ENCODE data around the gene AZGP1. TPM values are rescaled to one million over a fixed set of nuclear protein-coding genes. Genes with fewer than 3 reads are reported as not detected.
"Not testable (repeated sequence)": the region's sequence is repeated elsewhere in the genome, so short reads cannot be mapped to it uniquely, and the experiment has no call there.

AZGP1 gene
- total RNA-seq, 1 donor from 2014 or later, result not detected

DNA sequence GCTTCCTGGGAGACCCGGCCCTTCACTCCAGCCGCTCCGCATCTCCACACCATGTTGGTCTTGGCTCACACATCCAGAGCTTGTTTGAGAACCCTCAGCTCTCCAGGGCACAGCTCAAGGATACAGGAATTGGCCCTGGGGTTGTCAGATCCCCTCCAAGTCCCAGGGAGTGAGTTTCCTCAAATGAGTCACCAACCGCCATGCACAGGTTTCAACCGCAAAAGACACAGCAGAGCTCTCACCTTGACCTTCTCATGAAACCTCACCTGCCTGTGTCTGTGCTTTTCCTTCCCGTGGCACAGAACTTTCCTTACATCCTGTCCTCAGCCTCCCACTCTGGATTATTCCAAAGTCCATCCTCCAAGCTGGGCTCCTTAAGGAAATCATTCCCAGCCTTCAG is 20.6 kb downstream of the AZGP1 start:
- no peaks in the 10 kb centered on the region for H3K27me3 Mint-ChIP-seq (ENCODE audit: unreplicated experiment)
- H3K9me3 Mint-ChIP-seq (ENCODE audit: unreplicated experiment), result peaks cover 7% of the 10 kb centered on the region
- TF ChIP-seq, protein P1, sequence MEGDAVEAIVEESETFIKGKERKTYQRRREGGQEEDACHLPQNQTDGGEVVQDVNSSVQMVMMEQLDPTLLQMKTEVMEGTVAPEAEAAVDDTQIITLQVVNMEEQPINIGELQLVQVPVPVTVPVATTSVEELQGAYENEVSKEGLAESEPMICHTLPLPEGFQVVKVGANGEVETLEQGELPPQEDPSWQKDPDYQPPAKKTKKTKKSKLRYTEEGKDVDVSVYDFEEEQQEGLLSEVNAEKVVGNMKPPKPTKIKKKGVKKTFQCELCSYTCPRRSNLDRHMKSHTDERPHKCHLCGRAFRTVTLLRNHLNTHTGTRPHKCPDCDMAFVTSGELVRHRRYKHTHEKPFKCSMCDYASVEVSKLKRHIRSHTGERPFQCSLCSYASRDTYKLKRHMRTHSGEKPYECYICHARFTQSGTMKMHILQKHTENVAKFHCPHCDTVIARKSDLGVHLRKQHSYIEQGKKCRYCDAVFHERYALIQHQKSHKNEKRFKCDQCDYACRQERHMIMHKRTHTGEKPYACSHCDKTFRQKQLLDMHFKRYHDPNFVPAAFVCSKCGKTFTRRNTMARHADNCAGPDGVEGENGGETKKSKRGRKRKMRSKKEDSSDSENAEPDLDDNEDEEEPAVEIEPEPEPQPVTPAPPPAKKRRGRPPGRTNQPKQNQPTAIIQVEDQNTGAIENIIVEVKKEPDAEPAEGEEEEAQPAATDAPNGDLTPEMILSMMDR (IDR thresholded peaks at IDR 0.05; ENCODE audit: unreplicated experiment), result no peak
- H3K4me1 Mint-ChIP-seq (ENCODE audit: unreplicated experiment), result no peaks in the 10 kb centered on the region
- no peak overlapping the region for H3K27ac Mint-ChIP-seq (ENCODE audit: unreplicated experiment)
- no peak overlapping the region for H3K4me3 Mint-ChIP-seq (ENCODE audit: unreplicated experiment)
- no peaks in the 10 kb centered on the region for H3K36me3 Mint-ChIP-seq (ENCODE audit: low read depth, unreplicated experiment)
- DNase-seq (ENCODE audit: low spot score), result no peak

DNA sequence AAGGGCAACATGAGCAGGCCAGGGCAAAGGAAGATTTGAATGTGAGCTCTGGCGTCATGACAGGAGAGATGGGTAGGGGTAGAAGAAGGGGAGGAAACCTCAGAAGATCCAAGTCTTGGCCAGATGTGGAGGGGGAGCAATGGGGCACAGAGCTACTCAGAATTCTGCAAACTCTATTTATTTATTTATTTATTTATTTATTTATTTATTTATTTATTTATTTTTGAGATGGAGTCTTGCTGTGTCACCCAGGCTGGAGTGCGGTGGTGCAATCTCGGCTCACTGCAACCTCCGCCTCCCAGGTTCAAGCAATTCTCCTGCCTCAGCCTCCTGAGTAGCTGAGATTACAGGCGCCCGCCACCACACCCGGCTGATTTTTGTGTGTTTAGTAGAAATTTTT is 21.2 kb downstream of the AZGP1 start:
- H3K4me1 Mint-ChIP-seq (ENCODE audit: unreplicated experiment); H3K9me3 Mint-ChIP-seq (ENCODE audit: unreplicated experiment); DNase-seq (ENCODE audit: low spot score); H3K4me3 Mint-ChIP-seq (ENCODE audit: unreplicated experiment); H3K27ac Mint-ChIP-seq (ENCODE audit: unreplicated experiment); H3K27me3 Mint-ChIP-seq (ENCODE audit: unreplicated experiment); H3K36me3 Mint-ChIP-seq (ENCODE audit: low read depth, unreplicated experiment): not testable (repeated sequence)

DNA sequence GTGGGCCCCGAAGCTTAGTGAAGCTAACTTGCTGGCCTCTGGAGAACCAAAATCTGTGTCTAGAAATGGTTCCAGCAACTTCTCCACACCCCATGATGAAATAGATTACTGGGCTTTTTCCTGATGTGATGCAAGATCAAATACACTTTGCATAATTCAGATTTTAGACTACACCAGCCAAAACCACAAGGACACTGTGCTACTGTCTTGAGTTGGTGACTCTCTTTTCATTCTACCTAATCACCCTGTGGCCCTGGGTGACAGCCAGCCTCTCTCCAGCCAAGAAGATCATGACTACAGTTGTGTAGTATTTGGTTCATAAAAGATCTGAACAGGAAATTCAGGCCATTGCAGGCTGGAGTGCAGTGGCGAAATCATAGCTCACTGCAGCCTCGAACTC is 22.2 kb downstream of the AZGP1 start:
- no peak for DNase-seq (ENCODE audit: low spot score)
- Mint-ChIP-seq H3K27ac (ENCODE audit: unreplicated experiment) (no peak overlapping the region), H3K9me3 (ENCODE audit: unreplicated experiment) (peaks cover 11% of the 10 kb centered on the region), H3K4me1 (ENCODE audit: unreplicated experiment) (no peaks in the 10 kb centered on the region), H3K27me3 (ENCODE audit: unreplicated experiment) (no peaks in the 10 kb centered on the region), H3K36me3 (ENCODE audit: low read depth, unreplicated experiment) (peaks cover 5% of the 10 kb centered on the region), H3K4me3 (ENCODE audit: unreplicated experiment) (no peak overlapping the region)
- TF ChIP-seq, protein P1 (IDR thresholded peaks at IDR 0.05; ENCODE audit: unreplicated experiment), result no peak

DNA sequence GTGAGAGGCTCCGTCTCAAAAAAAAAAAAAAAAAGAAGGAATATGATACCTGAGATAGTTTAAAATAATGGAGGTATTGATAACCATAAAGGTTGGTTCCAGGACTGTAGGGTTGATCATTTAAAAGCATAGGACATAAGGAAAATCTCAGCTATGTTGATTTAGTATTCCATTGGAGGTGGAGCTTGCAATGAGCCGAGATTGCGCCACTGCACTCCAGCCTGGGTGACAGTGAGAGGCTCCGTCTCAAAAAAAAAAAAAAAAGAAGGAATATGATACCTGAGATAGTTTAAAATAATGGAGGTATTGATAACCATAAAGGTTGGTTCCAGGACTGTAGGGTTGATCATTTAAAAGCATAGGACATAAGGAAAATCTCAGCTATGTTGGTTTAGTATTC is 23.2 kb downstream of the AZGP1 start:
- peaks cover 11% of the 10 kb centered on the region for H3K9me3 Mint-ChIP-seq (ENCODE audit: unreplicated experiment)
- not testable (repeated sequence) for H3K27ac Mint-ChIP-seq (ENCODE audit: unreplicated experiment)

DNA sequence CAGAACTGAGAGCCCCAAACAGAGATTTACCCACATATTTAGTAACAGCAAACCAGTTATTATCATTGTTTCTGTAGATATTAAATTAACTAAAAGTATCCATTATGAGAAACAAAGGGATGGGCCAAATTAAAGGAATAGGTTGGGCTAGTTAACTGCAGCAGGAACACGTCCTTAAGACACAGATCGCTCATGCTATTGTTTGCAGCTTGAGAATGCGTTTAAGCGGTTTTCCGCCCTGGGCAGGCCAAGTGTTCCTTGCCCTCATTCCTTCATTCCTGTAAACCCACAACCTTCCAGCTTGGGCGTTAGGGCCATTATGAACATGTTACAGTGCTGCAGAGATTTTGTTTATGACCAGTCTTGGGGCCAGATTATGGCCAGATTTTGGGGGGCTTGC is 25.0 kb downstream of the AZGP1 start:
- H3K4me1 Mint-ChIP-seq (ENCODE audit: unreplicated experiment); H3K27ac Mint-ChIP-seq (ENCODE audit: unreplicated experiment); H3K4me3 Mint-ChIP-seq (ENCODE audit: unreplicated experiment); H3K36me3 Mint-ChIP-seq (ENCODE audit: low read depth, unreplicated experiment); H3K27me3 Mint-ChIP-seq (ENCODE audit: unreplicated experiment); DNase-seq (ENCODE audit: low spot score): not testable (repeated sequence)
- peaks cover 11% of the 10 kb centered on the region for H3K9me3 Mint-ChIP-seq (ENCODE audit: unreplicated experiment)

More for the DNA sequence above, 23.2 kb downstream of the AZGP1 start:
- H3K4me3 Mint-ChIP-seq (ENCODE audit: unreplicated experiment); H3K27me3 Mint-ChIP-seq (ENCODE audit: unreplicated experiment); DNase-seq (ENCODE audit: low spot score); H3K4me1 Mint-ChIP-seq (ENCODE audit: unreplicated experiment); H3K36me3 Mint-ChIP-seq (ENCODE audit: low read depth, unreplicated experiment): not testable (repeated sequence)

DNA sequence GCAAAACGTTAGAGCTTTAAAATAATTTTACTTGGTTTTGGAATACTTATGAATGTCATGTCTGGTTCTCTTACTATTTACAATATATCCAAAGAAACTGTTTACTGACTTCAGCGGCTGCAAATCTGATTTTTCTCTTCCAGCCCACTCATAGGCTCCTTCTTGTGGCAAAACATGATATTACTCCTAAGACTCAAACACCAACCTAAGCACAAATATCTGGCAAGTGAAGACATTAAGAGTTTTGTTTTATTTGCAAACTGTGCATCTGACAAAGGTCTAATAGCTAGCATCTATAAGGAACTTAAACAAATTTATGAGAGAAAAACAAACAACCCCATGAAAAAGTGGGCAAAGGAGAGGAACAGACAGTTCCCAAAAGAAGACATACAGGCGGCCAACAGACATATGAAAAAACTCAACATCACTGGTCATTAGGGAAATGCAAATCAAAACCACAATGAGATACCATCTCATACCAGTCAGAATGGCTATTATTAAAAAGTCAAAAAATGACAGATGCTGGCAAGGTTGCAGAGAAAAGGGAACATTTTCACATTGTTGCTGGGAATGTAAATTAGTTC is 26.1 kb downstream of the AZGP1 start:
- Mint-ChIP-seq H3K36me3 (ENCODE audit: low read depth, unreplicated experiment) (peaks cover 5% of the 10 kb centered on the region), H3K4me1 (ENCODE audit: unreplicated experiment) (no peaks in the 10 kb centered on the region), H3K27ac (ENCODE audit: unreplicated experiment) (no peak overlapping the region), H3K4me3 (ENCODE audit: unreplicated experiment) (no peak overlapping the region), H3K9me3 (ENCODE audit: unreplicated experiment) (peaks cover 11% of the 10 kb centered on the region), H3K27me3 (ENCODE audit: unreplicated experiment) (no peaks in the 10 kb centered on the region)
- no peak for DNase-seq (ENCODE audit: low spot score)
- TF ChIP-seq, protein P1 (IDR thresholded peaks at IDR 0.05; ENCODE audit: unreplicated experiment), result peak; percentile 18

All from endothelial cell (in vitro differentiated cells).